HCT116 (cell line): ENCODE measurements around the gene TENM3. TPM values are rescaled to one million over a fixed set of nuclear protein-coding genes. Genes with fewer than 3 reads are reported as not detected.

Experiments
- ATAC-seq: fragments of 200-7000 bp; cut with Tn5 transposase; 2 replicates; pipeline ENCODE4 v1.9.1; 2020; ENCODE audit warnings: mild to moderate bottlenecking, moderate library complexity
- BruUV-seq: library from RNA; stranded (reverse); fragments of 400-500 nt; replicated peaks from 2 replicates; lab custom pipeline; 2021; lab: Mats Ljungman, UMichigan
- CTCF ChIA-PET: fragments of 300-600 bp; sonication (Branson Sonifier 250); formaldehyde crosslinking; loops from one replicate; lab custom pipeline; 2021; ENCODE audit warnings: antibody characterized with exemption; lab: Charles Lee
- POLR2A ChIA-PET: fragments of 300-600, 350-600 bp; sonication (Branson Sonifier 250); formaldehyde crosslinking; loops from one replicate; lab custom pipeline; 2021; ENCODE audit warnings: antibody characterized with exemption; lab: Charles Lee
- RAD21 ChIA-PET, 2 experiments: fragments of 300-600 bp; sonication (Branson Sonifier 250); formaldehyde crosslinking; loops; one replicate each; lab custom pipeline; 2023; ENCODE audit warnings: low total read pairs in 2 of 2; ENCODE audit not compliant: uncharacterized antibody in 2 of 2, unreplicated experiment in 2 of 2, low non-redundant PET in 1 of 2; lab: Charles Lee
- DNase-seq: peaks from one replicate; pipeline ENCODE4 v3.0.0-alpha.2; 2010; ENCODE audit warnings: low read depth, low spot score
- H2AFZ ChIP-seq: fragments of 200-600 bp; shearing (Covaris generic), sonication (generic); 2 replicates; pipeline ENCODE4 v1.6.1; 2017; ENCODE audit warnings: low read depth, mixed run types, mixed read lengths, antibody characterized with exemption, low read length; ENCODE audit not compliant: poor library complexity, severe bottlenecking
- H3K27ac ChIP-seq: 2 replicates; pipeline ENCODE4 v1.5.1; 2012; ENCODE audit warnings: low read depth, low read length
- H3K27me3 ChIP-seq: fragments of 200-600 bp; sonication (generic); 2 replicates; pipeline ENCODE4 v1.6.1; 2016; ENCODE audit warnings: mixed run types, low read length, mixed read lengths; ENCODE audit not compliant: insufficient read depth
- H3K36me3 ChIP-seq, 2 experiments: fragments of 200-500 bp in 1 of 2; fragments of 200-600 bp in 1 of 2; sonication (Bioruptor generic) in 1 of 2; sonication (generic) in 1 of 2; 2 replicates each; pipeline versions ENCODE4 v1.5.1 to v1.6.1; 2014 to 2016; ENCODE audit warnings: low read length in 2 of 2, inconsistent platforms in 1 of 2, mixed read lengths in 1 of 2, mixed run types in 1 of 2; ENCODE audit not compliant: insufficient read depth in 2 of 2, control insufficient read depth in 1 of 2
- H3K4me1 ChIP-seq, 2 experiments: fragments of 200-600 bp in 1 of 2; sonication (generic) in 1 of 2; 2 replicates each; pipeline versions ENCODE4 v1.5.1 to v1.6.1; 2012 to 2017; ENCODE audit warnings: low read length in 2 of 2, inconsistent platforms in 1 of 2, mild to moderate bottlenecking in 1 of 2, mixed read lengths in 1 of 2, mixed run types in 1 of 2, moderate library complexity in 1 of 2; ENCODE audit not compliant: insufficient read depth in 2 of 2, control insufficient read depth in 1 of 2
- H3K4me2 ChIP-seq: fragments of 200-600 bp; sonication (generic); 2 replicates; pipeline ENCODE4 v1.6.1; 2017; ENCODE audit warnings: mixed run types, low read length, mixed read lengths
- H3K4me3 ChIP-seq, 2 experiments: fragments of 200-600 bp in 1 of 2; sonication (generic) in 1 of 2; replicated peaks in 1 of 2; 2 replicates each; pipeline ENCODE4 v1.5.1; 2011 to 2016; ENCODE audit warnings: low read length in 2 of 2, control low read depth in 1 of 2, low read depth in 1 of 2, mild to moderate bottlenecking in 1 of 2, mixed read lengths in 1 of 2, mixed run types in 1 of 2
- H3K79me2 ChIP-seq: fragments of 200-600 bp; sonication (generic); 2 replicates; pipeline ENCODE4 v1.6.1; 2017; ENCODE audit warnings: mild to moderate bottlenecking, mixed run types, low read length, moderate library complexity, mixed read lengths; ENCODE audit not compliant: insufficient read depth
- H3K9ac ChIP-seq: fragments of 200-600 bp; sonication (generic); 2 replicates; pipeline ENCODE4 v1.6.1; 2016; ENCODE audit warnings: low read length, mixed read lengths
- H3K9me2 ChIP-seq: fragments of 200-600 bp; sonication (generic), shearing (Covaris generic); 2 replicates; pipeline ENCODE4 v1.6.1; 2017; ENCODE audit warnings: mixed run types, mild to moderate bottlenecking, moderate library complexity; ENCODE audit not compliant: insufficient read depth
- H3K9me3 ChIP-seq, 2 experiments: fragments of 200-500 bp in 1 of 2; fragments of 200-600 bp in 1 of 2; sonication (Bioruptor generic) in 1 of 2; sonication (generic) in 1 of 2; 2 replicates each; pipeline ENCODE4 v1.6.1; 2014 to 2017; ENCODE audit warnings: low read length in 2 of 2, mixed read lengths in 2 of 2, inconsistent platforms in 1 of 2, low read depth in 1 of 2, mild to moderate bottlenecking in 1 of 2, mixed run types in 1 of 2, moderate library complexity in 1 of 2; ENCODE audit not compliant: control insufficient read depth in 1 of 2, insufficient read depth in 1 of 2
- H4K20me1 ChIP-seq: fragments of 200-600 bp; sonication (generic), shearing (Covaris generic); 2 replicates; pipeline ENCODE4 v1.6.1; 2017; ENCODE audit warnings: mixed run types, mild to moderate bottlenecking, moderate library complexity; ENCODE audit not compliant: insufficient read depth
- ATF3 ChIP-seq: IDR thresholded peaks from 2 replicates; pipeline ENCODE4 v1.6.1; 2012
- CBX3 ChIP-seq: IDR thresholded peaks from 2 replicates; pipeline ENCODE4 v1.6.1; 2012; ENCODE audit warnings: low read depth
- CEBPB ChIP-seq: IDR thresholded peaks from 2 replicates; pipeline ENCODE4 v1.6.1; 2012; ENCODE audit warnings: low read depth
- CTCF ChIP-seq, 3 experiments: fragments of 200-600 bp in 1 of 3; sonication (generic) in 1 of 3; IDR thresholded peaks in 2 of 3; conservative IDR thresholded peaks in 1 of 3; 2 replicates each; pipeline ENCODE4 v1.5.1; 2012 to 2017; ENCODE audit warnings: low read depth in 2 of 3, low read length in 2 of 3, antibody characterized with exemption in 1 of 3, borderline replicate concordance in 1 of 3, control low read depth in 1 of 3, mild to moderate bottlenecking in 1 of 3, mixed read lengths in 1 of 3, mixed run types in 1 of 3, moderate library complexity in 1 of 3; ENCODE audit not compliant: insufficient read depth in 1 of 3
- FOSL1 ChIP-seq: IDR thresholded peaks from 2 replicates; pipeline ENCODE4 v1.6.1; 2012; ENCODE audit warnings: low read depth
- MAX ChIP-seq: IDR thresholded peaks from 2 replicates; pipeline ENCODE4 v1.6.1; 2012
- RAD21 ChIP-seq: IDR thresholded peaks from 2 replicates; pipeline ENCODE4 v1.6.1; 2012; ENCODE audit warnings: low read depth, mild to moderate bottlenecking
- REST ChIP-seq: IDR thresholded peaks from 2 replicates; pipeline ENCODE4 v1.6.1; 2012; ENCODE audit warnings: low read depth
- SIN3A ChIP-seq: IDR thresholded peaks from 2 replicates; pipeline ENCODE4 v1.6.1; 2012; ENCODE audit warnings: low read depth
- SP1 ChIP-seq: IDR thresholded peaks from 2 replicates; pipeline ENCODE4 v1.6.1; 2012; ENCODE audit warnings: low read depth
- SRF ChIP-seq: IDR thresholded peaks from 2 replicates; pipeline ENCODE4 v1.6.1; 2012; ENCODE audit warnings: low read depth
- ZFX ChIP-seq: fragments of 450-650 bp; IDR thresholded peaks from 2 replicates; pipeline ENCODE4 v1.6.1; 2017
- ZNF274 ChIP-seq: fragments of 200-500 bp; sonication (Bioruptor generic); IDR thresholded peaks from 2 replicates; pipeline ENCODE4 v1.6.1; 2014; ENCODE audit warnings: mild to moderate bottlenecking, low read depth, low read length, inconsistent platforms
- intact Hi-C: fragments of 100-400 bp; cut with micrococcal nuclease; formaldehyde crosslinking; loops from 2 replicates; pipeline ENCODE4 v1.10.0; 2022
- total RNA-seq: library from RNA; stranded (reverse); gene quantifications from one replicate; pipeline ENCODE4 v1.2.1, GENCODE V29; 2021; ENCODE audit not compliant: unreplicated experiment

TENM3 gene
- total RNA-seq, 1 experiment from 2014 or later, result 0.54 TPM

GRCh38 chr4:182293691-182294255 lies 50.6 kb downstream of the TENM3 start:
- no peak overlapping the region for H3K4me3 ChIP-seq
- H3K79me2 ChIP-seq, result no peaks in the 10 kb centered on the region
- TF ChIP-seq ATF3, result no peak
- TF ChIP-seq, all 23 proteins: peak for 0
- no peaks in the 10 kb centered on the region for H4K20me1 ChIP-seq
- ChIA-PET POLR2A (no interaction called here), CTCF (no interaction called here), RAD21 (no interaction called here)
- H3K36me3 ChIP-seq, result no peaks in the 10 kb centered on the region
- BruUV-seq, result no TSS peak
- intact Hi-C loops, result no loop called here
- H2AFZ ChIP-seq, result no peak overlapping the region
- no peak for ATAC-seq
- H3K9me3 ChIP-seq, result no peaks in the 10 kb centered on the region
- H3K27ac ChIP-seq, result no peak overlapping the region
- no peak for DNase-seq
- no peaks in the 10 kb centered on the region for H3K9me2 ChIP-seq
- no peaks in the 10 kb centered on the region for H3K4me1 ChIP-seq
- 0 out of 2 replicates have a peak, but pooled peaks cover 4% of the 10 kb centered on the region for H3K27me3 ChIP-seq
- no peak overlapping the region for H3K9ac ChIP-seq
- H3K4me2 ChIP-seq, result no peak overlapping the region

- Histone ChIP-seq H2AFZ (no peak overlapping the region), H3K4me1 (no peaks in the 10 kb centered on the region), H3K4me3 (no peak overlapping the region), H3K27me3 (0 out of 2 replicates have a peak, but pooled peaks cover 4% of the 10 kb centered on the region), H4K20me1 (no peaks in the 10 kb centered on the region), H3K9me2 (no peaks in the 10 kb centered on the region), H3K9ac (no peak overlapping the region), H3K36me3 (no peaks in the 10 kb centered on the region), H3K9me3 (no peaks in the 10 kb centered on the region), H3K79me2 (no peaks in the 10 kb centered on the region), H3K4me2 (no peak overlapping the region), H3K27ac (no peak overlapping the region)
- RAD21 ChIA-PET, result no interaction called here
- intact Hi-C loops, result no loop called here
- POLR2A ChIA-PET, result no interaction called here
- no peak for ATAC-seq
- DNase-seq, result no peak
- no TSS peak for BruUV-seq
- CTCF ChIA-PET, result no interaction called here
- TF ChIP-seq CBX3 (no peak), SRF (no peak), FOSL1 (no peak), REST (no peak), RAD21 (no peak), SP1 (no peak), MAX (no peak), ZNF274 (no peak), ZFX (no peak), CEBPB (no peak), SIN3A (no peak), CTCF (IDR thresholded peaks at IDR 0.05 in 2 of 3, conservative IDR thresholded peaks at IDR 0.05 in 1 of 3; ENCODE audit: borderline replicate concordance in 1 of 3, insufficient read depth in 1 of 3, low read depth in 2 of 3, low read length in 2 of 3) (no peak)
These were observed 51.2 kb downstream of the TENM3 start for GRCh38 chr4:182294451-182294850.
